ENCODE data around the gene C3orf80. TPM values are rescaled to one million over a fixed set of nuclear protein-coding genes. Genes with fewer than 3 reads are reported as not detected.
"Not testable (repeated sequence)": the region's sequence is repeated elsewhere in the genome, so short reads cannot be mapped to it uniquely, and the experiment has no call there.

Gene C3orf80
- total and polyA plus RNA-seq, 9 donors: 0.11 to 0.65 (median 0.36) TPM

DNA sequence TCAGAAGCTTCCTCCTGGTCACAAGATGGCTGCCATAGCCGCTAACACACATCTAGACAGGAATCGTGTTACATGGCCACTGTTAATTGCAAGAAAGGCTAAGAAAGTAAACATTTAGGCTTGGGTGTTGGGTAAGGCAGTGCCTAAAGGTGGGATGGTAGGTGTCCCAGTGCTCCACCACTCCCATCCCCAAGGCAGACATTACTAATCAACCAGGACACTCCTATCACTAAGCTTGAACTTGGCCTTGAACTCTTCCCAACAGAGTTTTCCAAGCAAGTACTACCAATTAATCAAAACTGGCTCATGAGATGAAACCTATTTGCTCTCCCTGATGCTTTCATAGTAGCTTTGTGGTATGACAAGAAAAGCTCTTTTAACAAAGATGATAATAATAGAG, 37.9 kb upstream of the C3orf80 start:
- Histone ChIP-seq H3K27me3 (ENCODE audit: control insufficient read depth, insufficient read depth, low read length) (peaks cover 2% of the 10 kb centered on the region), H3K4me3 (ENCODE audit: low read length) (no peak overlapping the region), H3K9me3 (replicated peaks; ENCODE audit: control insufficient read depth, low read depth, low read length) (no peaks in the 10 kb centered on the region), H3K36me3 (ENCODE audit: control insufficient read depth, insufficient read depth, low read length) (no peaks in the 10 kb centered on the region), H3K27ac (ENCODE audit: low read length) (no peak overlapping the region), H3K4me1 (ENCODE audit: control insufficient read depth, insufficient read depth, low read length) (no peaks in the 10 kb centered on the region)
- WGBS (ENCODE audit: insufficient coverage): 100% methylated on average over 1 of the region's 2 CpGs
- DNase-seq: no peak

DNA sequence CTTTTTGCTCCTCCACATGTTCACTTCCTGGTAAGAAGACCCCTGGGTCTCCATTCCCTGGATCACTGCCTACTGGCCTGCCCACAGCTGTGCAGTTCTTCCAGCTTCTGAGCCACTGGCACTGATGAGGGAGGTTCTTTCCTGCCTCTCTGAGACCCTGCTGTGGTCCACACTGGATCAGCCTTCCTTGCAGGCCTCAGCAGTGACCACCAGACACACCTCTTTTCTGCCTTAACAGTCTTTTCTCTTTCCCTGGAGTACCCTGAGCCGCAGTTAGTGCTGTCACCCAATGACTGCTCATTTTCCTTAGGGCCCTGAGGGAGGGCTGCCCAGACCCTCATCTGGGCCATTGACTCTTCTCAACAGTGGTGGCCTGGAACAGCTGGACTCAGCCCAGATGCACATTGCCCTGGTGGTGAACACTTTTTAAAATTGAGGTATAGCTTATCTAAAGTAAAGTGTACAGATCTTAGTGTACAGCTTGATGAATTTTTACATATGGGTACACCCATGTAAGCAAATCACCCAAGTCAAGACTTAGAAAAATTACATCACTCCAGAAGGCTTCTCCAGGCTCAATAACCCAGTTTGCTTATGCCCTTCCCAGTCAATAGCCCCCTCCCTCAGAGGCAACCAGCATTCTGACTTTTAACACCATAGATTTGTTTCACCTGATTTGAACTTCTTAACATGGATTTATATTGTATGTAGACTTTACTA, 32.8 kb upstream of the C3orf80 start:
- no CpG with 5 or more reads among the region's 1 CpG for WGBS (ENCODE audit: insufficient coverage)

DNA sequence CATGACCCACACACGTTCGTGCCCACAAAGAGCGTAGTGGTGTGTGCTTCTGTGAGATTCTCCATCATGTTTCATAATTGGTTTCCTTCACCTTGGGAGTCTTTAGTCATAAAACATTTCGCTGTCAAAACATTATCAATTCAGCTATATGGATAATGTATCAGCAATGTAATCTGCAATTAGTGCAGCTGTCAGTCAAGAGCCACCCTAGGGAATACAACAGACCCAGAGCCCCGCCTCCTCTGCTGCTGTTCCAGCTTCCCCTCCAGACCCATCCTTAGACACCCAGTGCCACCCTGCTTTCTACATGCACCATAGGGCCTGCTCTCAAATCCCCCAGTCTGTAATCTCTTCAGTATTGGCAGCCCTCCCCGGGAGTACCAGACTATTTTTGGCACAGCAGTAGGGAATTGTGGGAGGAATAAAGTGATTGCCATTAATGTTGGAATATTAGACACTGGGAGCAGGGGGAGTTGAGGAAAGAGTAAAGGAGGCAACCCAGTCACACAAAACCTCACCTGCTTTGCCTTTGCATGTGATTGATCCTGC, 31.5 kb upstream of the C3orf80 start:
- H3K4me3 ChIP-seq (ENCODE audit: low read length): no peak overlapping the region
- 80% methylated on average over 1 of the region's 6 CpGs for WGBS (ENCODE audit: insufficient coverage)
- H3K36me3 ChIP-seq (ENCODE audit: control insufficient read depth, insufficient read depth, low read length): no peaks in the 10 kb centered on the region
- no peak overlapping the region for H3K27ac ChIP-seq (ENCODE audit: low read length)
- H3K27me3 ChIP-seq (ENCODE audit: control insufficient read depth, insufficient read depth, low read length): no peaks in the 10 kb centered on the region
- no peak for DNase-seq
- no peaks in the 10 kb centered on the region for H3K9me3 ChIP-seq (replicated peaks; ENCODE audit: control insufficient read depth, low read depth, low read length)
- no peaks in the 10 kb centered on the region for H3K4me1 ChIP-seq (ENCODE audit: control insufficient read depth, insufficient read depth, low read length)

More for the DNA sequence above, 32.8 kb upstream of the C3orf80 start:
- H3K4me3 ChIP-seq (ENCODE audit: low read length): no peak overlapping the region
- no peak overlapping the region for H3K27ac ChIP-seq (ENCODE audit: low read length)
- no peak for DNase-seq
- H3K4me1 ChIP-seq (ENCODE audit: control insufficient read depth, insufficient read depth, low read length): no peaks in the 10 kb centered on the region
- H3K9me3 ChIP-seq (replicated peaks; ENCODE audit: control insufficient read depth, low read depth, low read length): no peaks in the 10 kb centered on the region
- no peaks in the 10 kb centered on the region for H3K27me3 ChIP-seq (ENCODE audit: control insufficient read depth, insufficient read depth, low read length)
- no peaks in the 10 kb centered on the region for H3K36me3 ChIP-seq (ENCODE audit: control insufficient read depth, insufficient read depth, low read length)

DNA sequence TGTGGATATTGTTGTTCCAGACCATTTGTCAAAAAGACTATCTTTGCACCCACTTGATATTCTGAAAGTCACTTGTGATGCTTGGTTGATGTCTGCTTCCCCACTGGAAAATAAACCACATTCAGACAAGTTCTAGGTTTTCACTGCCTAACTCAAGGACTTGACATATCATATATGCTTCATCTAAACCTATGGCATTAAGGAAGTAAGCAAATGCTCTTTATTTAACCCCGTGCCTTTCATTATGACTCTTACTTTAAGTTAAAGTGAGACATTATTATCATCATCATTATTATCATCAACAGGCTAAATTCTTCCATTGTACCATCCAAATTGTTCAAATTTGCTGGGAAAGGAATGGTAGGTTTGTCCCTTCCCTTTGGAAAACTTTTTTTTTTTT, 30.8 kb upstream of the C3orf80 start:
- no CpG with 5 or more reads among the region's 1 CpG for WGBS (ENCODE audit: insufficient coverage)
- Histone ChIP-seq H3K4me3 (ENCODE audit: low read length) (no peak overlapping the region), H3K27me3 (ENCODE audit: control insufficient read depth, insufficient read depth, low read length) (no peaks in the 10 kb centered on the region), H3K27ac (ENCODE audit: low read length) (no peak overlapping the region), H3K9me3 (replicated peaks; ENCODE audit: control insufficient read depth, low read depth, low read length) (no peaks in the 10 kb centered on the region), H3K4me1 (ENCODE audit: control insufficient read depth, insufficient read depth, low read length) (no peaks in the 10 kb centered on the region), H3K36me3 (ENCODE audit: control insufficient read depth, insufficient read depth, low read length) (no peaks in the 10 kb centered on the region)
- no peak for DNase-seq

DNA sequence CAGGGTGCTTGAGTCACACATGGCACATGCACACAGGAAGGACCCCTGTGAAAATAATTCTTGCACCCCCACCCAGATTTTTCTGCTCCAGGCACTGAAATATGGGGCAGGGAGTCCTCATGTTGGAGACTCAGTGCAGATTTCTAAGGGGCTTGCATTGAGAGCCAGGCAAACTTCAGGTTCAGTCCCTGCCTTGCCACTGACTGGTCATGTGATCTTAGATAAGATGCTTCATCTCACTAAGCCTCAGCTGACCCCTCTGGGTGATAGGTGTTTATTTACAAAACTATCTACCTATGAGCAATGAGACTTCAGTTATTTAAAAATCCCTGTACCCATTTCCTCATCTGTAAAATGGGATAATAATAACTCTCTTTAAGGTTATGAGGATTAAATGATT, 30.1 kb upstream of the C3orf80 start:
- no peak overlapping the region for H3K27ac ChIP-seq (ENCODE audit: low read length)
- H3K4me1 ChIP-seq (ENCODE audit: control insufficient read depth, insufficient read depth, low read length): no peaks in the 10 kb centered on the region
- H3K27me3 ChIP-seq (ENCODE audit: control insufficient read depth, insufficient read depth, low read length): no peaks in the 10 kb centered on the region
- DNase-seq: no peak
- no peak overlapping the region for H3K4me3 ChIP-seq (ENCODE audit: low read length)
- H3K36me3 ChIP-seq (ENCODE audit: control insufficient read depth, insufficient read depth, low read length): no peaks in the 10 kb centered on the region
- no peaks in the 10 kb centered on the region for H3K9me3 ChIP-seq (replicated peaks; ENCODE audit: control insufficient read depth, low read depth, low read length)

DNA sequence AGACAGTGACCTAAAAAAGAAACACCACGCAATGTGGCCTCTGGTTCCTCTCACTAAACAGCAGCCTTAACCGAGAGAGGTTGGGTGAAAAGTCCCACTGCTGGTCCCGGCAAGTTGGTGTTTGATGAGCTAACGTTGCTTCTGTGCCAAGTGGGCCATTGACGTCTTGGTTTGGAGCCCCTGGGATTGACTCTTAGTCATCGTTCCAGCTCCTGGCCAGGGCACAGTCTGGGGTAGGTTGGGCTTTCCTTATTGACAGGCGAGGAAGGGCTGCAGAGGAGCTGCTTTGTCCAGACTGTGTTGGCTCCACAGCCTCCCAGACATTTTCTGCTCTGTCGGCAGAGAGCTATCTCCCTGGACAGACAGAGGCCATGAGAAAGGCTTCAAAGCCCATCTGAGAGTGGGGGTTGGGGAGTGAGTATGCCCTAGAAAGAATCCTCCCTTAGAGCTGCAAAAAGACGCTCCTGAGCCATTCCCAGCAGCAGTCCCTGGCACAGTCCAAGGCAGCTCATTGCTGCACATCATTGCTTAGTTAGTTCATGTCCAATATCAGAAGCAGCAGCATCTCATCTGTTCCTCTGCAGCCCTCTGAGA, 28.6 kb upstream of the C3orf80 start:
- DNase-seq: no peak
- no peaks in the 10 kb centered on the region for H3K27me3 ChIP-seq (ENCODE audit: control insufficient read depth, insufficient read depth, low read length)
- no peak overlapping the region for H3K27ac ChIP-seq (ENCODE audit: low read length)
- no peaks in the 10 kb centered on the region for H3K4me1 ChIP-seq (ENCODE audit: control insufficient read depth, insufficient read depth, low read length)
- no peaks in the 10 kb centered on the region for H3K9me3 ChIP-seq (replicated peaks; ENCODE audit: control insufficient read depth, low read depth, low read length)
- WGBS (ENCODE audit: insufficient coverage): 52% methylated on average over 8 of the region's 9 CpGs
- H3K36me3 ChIP-seq (ENCODE audit: control insufficient read depth, insufficient read depth, low read length): no peaks in the 10 kb centered on the region
- H3K4me3 ChIP-seq (ENCODE audit: low read length): no peak overlapping the region

DNA sequence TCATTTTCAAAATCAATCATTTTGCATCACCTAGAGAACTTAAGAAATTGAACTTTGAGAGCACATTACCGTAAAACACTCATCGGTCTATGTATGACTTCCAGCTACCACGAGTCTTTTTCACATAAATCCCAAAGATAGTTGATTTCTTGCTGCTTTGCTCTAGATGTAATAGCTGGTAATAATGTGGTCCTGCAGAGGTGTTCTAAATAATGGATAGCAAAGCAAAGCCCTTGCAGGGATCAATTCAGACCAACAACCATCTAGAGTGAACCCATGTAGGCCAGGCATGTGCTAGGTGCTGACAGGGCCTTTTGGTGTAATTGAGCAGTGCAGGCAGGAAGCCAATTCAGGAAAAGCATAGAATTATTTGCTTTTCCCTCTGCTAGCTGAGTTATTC, 26.1 kb upstream of the C3orf80 start:
- no peaks in the 10 kb centered on the region for H3K36me3 ChIP-seq (ENCODE audit: control insufficient read depth, insufficient read depth, low read length)
- no peak for DNase-seq
- H3K4me1 ChIP-seq (ENCODE audit: control insufficient read depth, insufficient read depth, low read length): no peaks in the 10 kb centered on the region
- H3K27ac ChIP-seq (ENCODE audit: low read length): no peak overlapping the region
- no peak overlapping the region for H3K4me3 ChIP-seq (ENCODE audit: low read length)
- H3K27me3 ChIP-seq (ENCODE audit: control insufficient read depth, insufficient read depth, low read length): no peaks in the 10 kb centered on the region
- no CpG with 5 or more reads among the region's 3 CpGs for WGBS (ENCODE audit: insufficient coverage)
- no peaks in the 10 kb centered on the region for H3K9me3 ChIP-seq (replicated peaks; ENCODE audit: control insufficient read depth, low read depth, low read length)

DNA sequence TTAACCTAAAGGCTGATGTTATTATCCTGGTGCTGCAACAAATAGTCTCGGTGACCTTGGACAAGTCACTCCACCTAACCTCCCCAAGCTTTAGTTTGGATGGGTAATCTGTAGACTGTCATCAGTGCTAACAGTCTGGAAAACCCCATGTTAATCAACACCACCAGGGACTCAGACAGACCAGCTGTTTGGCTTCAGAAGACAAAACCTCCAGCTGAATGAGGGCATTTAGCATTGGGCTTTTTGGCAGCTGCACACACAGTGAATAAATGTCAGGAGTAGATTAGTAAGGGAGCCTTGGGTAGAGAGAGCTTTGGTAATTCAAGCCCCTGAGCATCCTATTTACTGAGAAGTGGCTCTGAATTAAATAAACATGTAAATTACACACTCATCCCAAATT, 24.9 kb upstream of the C3orf80 start:
- Histone ChIP-seq H3K27me3 (ENCODE audit: control insufficient read depth, insufficient read depth, low read length) (no peaks in the 10 kb centered on the region), H3K4me3 (ENCODE audit: low read length) (no peak overlapping the region), H3K36me3 (ENCODE audit: control insufficient read depth, insufficient read depth, low read length) (no peaks in the 10 kb centered on the region), H3K4me1 (ENCODE audit: control insufficient read depth, insufficient read depth, low read length) (no peaks in the 10 kb centered on the region), H3K9me3 (replicated peaks; ENCODE audit: control insufficient read depth, low read depth, low read length) (no peaks in the 10 kb centered on the region), H3K27ac (ENCODE audit: low read length) (no peak overlapping the region)
- no CpG with 5 or more reads among the region's 1 CpG for WGBS (ENCODE audit: insufficient coverage)
- DNase-seq: peak; percentile 23

DNA sequence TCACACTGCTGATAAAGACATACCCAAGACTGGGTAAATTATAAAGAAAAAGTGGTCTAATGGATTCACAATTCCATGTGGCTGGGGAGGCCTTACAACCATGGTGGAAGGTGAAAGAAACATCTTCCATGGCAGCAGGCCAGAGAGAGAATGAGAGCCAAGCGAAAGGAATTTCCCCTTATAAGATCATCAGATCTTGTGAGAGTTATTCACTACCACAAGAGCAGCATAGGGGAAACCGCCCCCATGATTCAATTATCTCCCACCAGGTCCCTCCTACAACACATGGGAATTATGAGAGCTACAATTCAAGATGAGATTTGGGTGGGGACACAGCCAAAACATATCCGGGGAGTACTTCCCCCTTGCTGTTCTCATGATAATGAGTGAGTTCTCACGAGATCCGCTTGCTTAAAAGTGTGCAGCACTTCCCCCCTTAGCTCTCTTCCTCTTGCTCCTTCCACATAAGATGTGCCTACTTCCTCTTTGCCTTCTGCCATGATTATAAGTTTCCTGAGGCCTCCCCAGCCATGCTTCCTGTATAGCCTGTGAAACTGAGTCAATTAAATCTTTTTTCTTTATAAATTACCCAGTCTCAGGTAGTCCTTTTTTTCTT, 20.7 kb upstream of the C3orf80 start:
- 88% methylated on average over 2 of the region's 5 CpGs for WGBS (ENCODE audit: insufficient coverage)

DNA sequence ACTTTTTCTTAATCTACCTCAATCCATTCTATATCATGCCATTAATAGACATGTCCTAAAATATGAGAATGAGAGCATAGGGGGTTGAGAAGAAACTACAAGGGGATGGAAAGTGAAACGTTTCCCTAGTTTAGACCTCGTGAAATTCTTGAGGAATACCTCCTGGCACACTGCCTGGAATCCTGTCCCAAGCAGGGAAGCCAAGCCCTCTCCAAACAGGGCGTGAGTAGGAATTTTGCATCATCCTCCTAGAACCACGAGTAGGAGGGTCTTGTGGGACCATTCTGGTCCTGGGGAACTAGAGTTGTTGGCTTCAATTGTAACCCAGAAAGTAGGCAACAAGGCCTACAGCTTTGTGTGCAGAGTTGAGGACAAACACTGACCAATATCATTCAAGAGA, 19.6 kb upstream of the C3orf80 start:
- no peak for DNase-seq
- H3K36me3 ChIP-seq (ENCODE audit: control insufficient read depth, insufficient read depth, low read length): no peaks in the 10 kb centered on the region
- H3K4me3 ChIP-seq (ENCODE audit: low read length): no peak overlapping the region
- no peaks in the 10 kb centered on the region for H3K4me1 ChIP-seq (ENCODE audit: control insufficient read depth, insufficient read depth, low read length)
- H3K27ac ChIP-seq (ENCODE audit: low read length): no peak overlapping the region
- H3K27me3 ChIP-seq (ENCODE audit: control insufficient read depth, insufficient read depth, low read length): no peaks in the 10 kb centered on the region
- WGBS (ENCODE audit: insufficient coverage): 30% methylated on average over 2 of the region's 4 CpGs
- no peaks in the 10 kb centered on the region for H3K9me3 ChIP-seq (replicated peaks; ENCODE audit: control insufficient read depth, low read depth, low read length)

More for the DNA sequence above, 20.7 kb upstream of the C3orf80 start:
- not testable (repeated sequence) for DNase-seq; H3K4me3 ChIP-seq (ENCODE audit: low read length); H3K4me1 ChIP-seq (ENCODE audit: control insufficient read depth, insufficient read depth, low read length); H3K36me3 ChIP-seq (ENCODE audit: control insufficient read depth, insufficient read depth, low read length); H3K27ac ChIP-seq (ENCODE audit: low read length); H3K27me3 ChIP-seq (ENCODE audit: control insufficient read depth, insufficient read depth, low read length); H3K9me3 ChIP-seq (replicated peaks; ENCODE audit: control insufficient read depth, low read depth, low read length)
